ENCODE results near the gene IGFBP1.

The IGFBP1 gene

DNA sequence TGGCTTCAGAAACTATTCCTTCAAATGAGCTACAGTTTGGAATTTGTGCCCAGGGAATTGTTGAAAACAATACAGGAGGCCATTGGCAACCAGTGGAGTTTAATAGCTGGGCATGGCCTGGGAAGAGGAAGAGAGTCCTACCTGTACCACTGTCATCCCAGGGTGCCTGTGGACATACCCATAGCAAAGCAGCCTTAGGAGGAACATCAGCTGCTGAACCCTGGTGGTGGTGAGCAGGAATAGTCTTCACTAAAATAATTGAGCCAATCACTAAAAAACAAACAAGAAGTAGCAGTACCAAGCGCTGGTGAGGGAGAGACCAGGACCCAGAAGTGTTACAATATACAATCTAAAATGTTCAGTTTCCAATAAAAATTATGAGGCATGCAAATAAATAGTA lies 14.5 kb downstream of the IGFBP1 start:
- no peak for DNase-seq (ENCODE audit: low read depth)

DNA sequence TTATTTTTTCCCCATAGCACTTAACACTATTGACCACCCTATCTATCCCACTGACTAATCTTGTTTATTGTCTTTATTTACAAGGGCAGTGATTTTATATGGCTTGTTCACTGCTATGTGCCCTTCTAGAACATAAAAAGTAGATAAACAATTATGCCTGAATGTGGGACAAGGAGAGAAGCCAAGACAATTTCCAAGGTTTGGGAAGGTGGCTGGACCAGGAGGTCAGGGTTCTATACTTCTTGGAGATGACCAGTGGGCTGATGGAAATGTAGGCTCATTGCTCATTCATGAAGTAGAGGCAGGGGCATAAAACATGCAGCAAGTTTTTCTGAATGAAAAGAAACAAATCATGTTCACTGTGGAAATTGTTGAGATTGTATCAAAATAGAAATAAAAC lies 21.3 kb downstream of the IGFBP1 start:
- DNase-seq (ENCODE audit: low read depth): no peak

DNA sequence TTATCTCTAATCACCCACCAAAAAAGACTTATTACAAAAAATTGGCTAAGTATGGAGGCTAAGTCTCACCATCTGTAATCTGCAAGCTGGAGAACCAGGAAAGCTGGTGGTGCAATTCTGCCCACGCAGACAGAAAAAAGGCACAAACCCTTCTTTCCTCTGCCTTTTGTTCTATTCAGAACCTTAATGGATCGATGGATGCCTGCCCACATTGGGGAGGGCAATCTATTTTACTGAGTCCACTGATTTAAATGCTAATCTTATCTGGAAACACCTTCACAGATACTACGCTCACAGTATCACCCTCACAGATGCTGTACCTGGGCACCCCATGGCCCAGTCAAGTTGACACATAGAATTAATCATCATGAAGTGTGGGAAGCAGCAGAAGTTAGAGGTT lies 22.6 kb downstream of the IGFBP1 start:
- DNase-seq (ENCODE audit: low read depth): no peak

DNA sequence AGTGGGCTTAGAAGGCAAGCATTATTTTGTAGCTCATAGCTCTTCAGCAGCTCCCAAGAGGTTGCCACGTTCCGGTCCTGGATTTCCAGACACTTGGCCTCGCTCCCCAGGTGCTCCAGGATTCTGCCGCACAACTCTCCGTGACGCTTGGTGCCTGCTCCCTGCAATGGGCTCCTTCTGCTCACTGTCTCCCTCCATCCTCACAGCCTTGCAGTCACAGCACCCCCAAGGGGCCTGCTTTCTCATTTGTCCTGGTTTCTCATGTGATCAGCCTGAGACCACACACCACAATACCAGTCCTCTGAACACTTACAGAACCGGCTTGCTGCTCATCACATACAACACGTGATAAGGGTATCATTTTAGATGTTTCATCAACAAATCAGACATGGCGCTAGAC lies 23.0 kb downstream of the IGFBP1 start:
- DNase-seq (ENCODE audit: low read depth): no peak

DNA sequence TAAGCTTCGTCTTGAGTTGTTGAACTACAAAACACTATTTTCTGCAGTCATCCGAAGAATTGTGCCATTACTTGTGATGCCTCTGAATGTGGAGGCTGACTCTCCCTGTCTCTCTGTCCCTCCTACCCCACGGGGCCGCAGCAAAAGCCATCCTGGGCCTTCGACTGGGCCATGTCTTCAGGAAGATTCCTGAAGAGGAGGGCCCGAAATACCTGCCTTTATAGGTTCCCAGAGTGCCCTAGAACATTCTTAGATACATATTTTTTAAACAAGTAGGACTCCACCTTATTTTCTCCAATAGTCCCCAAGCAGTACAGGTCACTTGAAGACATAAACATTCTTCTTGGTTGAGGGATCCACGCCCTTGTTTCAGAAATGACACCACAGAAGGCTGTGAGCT lies 24.7 kb downstream of the IGFBP1 start:
- no peak for DNase-seq (ENCODE audit: low read depth)

DNA sequence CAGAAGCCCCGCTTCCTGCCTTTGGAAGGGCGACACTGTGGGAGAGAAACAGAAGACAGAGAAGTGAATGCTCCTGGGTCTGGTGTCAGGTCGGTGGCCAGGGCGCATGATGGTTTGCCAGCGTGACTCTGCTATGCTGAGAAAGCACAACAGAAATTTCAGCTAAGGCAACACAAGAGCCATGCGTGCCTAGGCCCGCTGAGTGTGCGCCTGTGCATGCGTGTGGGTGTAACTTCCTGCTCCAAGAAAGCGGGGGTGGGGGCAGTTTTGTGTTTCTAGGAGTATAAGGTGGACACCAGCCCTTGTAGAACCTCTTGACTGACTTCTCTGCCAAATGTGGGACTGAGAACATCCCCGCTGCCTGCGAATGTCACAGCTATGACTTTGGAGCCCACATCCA lies 26.6 kb downstream of the IGFBP1 start:
- no peak for DNase-seq (ENCODE audit: low read depth)

DNA sequence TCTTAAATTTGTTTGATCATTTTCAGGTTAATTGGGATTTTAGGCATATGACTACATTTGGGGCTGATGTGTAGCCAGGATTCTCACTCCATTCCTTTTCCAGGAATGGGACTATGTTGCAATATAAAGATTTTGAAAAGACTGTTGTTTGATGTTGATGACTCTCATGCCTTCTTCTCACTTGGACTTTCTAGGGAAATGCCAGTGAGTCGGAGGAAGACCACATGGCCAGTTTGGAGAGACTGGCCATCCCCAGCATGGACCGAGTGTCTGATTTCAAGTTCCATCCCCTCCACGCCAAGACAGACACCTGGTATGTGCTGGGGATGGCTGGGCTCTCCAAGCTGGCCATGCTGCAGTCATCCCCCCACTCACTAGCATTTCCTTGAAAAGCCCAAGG lies 27.3 kb downstream of the IGFBP1 start:
- no peak for DNase-seq (ENCODE audit: low read depth)

DNA sequence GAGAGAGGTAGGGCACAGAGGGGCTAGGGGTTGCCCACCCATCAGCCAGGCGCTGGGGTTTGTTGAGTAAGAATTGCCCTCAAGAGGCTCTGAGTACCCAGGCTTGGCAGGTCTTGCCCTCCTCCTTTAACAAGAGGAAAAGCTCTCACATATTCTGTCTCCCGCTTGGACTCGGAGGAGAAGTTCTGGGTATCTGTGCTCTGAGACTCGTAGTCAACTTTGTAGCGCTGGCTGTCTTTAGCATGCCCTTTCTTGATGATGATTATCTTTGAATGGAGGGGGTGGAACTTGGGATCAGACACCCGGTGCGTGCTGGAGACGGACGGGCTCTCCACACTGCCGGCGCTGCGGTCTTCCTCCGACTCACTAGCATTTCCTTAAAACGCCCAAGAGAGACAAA lies 28.8 kb downstream of the IGFBP1 start:
- DNase-seq (ENCODE audit: low read depth): no peak

DNA sequence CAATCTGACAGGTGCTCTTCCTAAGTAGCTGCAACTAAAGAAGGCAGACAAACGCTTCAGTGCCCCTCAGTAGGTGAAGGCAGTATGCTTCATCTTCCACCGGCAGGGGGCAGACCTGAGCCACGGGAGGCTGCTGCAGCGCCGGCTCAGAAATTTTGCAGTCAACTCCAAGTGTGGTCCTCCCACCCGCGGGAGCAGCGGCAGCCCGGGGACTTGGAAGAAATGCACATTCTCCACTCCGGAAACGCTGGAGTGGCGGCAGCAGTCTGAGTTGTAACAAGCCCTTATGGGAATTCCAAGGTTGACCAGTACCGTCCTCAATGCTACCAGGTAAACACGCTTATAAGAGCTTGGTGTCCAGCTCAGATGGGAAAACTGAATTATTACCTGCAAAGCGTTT lies 29.4 kb downstream of the IGFBP1 start:
- DNase-seq (ENCODE audit: low read depth): peak; percentile 58

DNA sequence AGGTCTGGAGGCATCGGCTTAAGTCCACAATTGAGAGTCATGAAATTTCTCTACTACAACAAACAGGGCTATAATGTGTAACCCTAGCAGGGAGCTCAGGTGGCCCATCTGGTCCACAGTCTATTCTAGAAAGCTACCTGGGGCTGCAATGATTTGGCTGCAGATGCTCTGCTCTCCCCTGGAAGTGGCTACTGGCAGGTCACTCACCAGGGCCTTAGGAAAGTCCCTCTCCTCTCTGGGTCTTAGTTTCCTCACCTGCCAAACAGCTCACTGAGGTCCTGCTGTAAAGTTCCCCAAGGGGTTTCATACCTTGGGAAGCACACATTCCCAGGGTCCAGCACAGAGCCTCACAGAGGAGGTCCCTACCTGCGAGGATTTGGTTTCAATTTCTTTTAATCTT lies 30.3 kb downstream of the IGFBP1 start:
- DNase-seq (ENCODE audit: low read depth): no peak

DNA sequence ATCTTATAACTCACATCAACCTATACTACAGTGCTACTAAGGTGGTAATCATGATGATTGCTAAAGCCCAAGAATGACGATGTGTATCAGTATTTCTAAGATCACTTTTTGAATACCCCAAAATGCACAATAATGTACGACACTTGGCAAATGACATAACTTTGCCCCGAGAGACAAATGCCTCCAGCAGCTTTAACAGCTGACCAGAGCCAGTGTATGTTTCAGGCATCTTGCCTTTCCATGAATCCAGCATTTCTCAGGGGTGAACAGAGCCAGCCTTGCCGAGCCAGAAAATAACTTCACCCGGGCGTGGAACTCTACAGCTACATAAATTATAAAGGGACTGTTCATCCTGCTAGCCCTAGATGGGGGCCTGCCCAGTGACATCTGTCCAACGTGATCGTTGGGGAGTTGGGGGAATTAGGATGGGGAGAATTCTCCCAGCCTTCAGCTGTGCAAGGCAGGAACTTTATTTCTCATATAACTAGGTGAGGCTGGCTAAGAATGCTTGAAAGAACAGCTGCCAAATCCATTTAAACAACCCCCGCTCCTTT lies 31.0 kb downstream of the IGFBP1 start:
- DNase-seq (ENCODE audit: low read depth): no peak

DNA sequence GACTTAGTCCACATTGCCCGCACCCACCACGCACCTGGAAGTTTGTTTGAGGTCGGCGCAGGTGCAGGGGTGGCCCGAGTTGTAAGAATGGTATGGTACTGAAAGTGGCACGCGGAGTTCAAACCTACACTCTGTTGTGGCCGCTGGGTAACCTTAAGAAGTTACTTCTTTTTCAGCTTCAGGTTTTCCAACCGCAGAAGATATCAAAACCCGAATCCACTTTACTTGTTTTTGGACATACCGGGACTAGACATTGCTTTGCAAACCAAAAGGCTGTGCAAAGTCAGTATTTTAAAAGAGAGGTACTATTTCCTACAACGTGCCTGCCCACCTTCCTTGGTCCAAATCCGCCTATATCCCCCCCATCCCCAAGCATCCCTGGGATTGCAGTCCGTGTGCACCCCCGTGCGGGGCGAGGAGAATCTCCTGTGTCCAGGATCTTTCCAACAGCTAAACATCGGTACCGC lies 31.7 kb downstream of the IGFBP1 start:
- DNase-seq (ENCODE audit: low read depth): no peak

DNA sequence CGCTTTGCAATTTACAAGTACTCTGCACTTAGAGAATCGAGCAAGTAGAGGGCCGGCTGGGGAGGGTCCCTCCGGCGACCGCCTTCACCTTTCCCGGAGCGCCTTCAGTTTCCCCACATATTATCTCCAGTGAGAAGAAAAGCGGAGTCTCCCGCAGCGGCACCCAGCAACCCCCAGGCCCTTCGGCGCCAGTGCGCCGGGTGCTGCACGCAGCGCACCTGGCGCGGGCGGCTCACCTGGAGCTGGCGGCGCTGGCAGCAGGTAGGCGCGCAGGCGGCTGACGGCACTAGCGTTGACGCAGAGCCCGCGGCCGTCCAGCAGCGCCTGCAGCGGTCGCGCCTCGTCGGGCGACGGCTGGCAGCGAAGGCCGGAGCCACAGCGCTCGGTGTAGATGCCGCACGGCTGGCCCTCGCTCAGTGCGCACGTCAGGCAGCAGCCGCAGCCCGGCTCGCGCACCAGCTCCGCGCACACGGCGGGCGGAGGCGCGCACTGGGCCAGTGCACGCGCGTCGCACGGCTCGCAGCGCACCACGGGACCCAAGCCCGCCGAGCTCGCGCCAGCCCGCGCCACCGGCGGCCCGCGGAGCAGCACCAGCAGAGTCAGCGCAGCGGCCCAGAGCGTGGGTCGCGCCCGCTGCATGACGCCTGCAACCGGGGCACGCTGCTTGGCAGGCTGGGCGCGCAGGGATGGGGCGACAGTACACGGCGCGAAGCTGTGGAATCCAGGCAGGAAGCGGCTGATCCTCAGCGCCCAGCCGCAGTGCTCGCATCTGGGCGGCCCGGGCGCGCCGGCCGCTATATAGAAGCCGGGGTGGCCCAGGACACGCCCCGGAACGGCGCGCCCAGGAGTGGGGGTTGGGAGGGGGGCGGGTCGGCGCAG lies 32.5 kb downstream of the IGFBP1 start, which contains the start of gene IGFBP3:
Gene IGFBP3, minus strand, starts transcription at position 771 of the 879 bp plus-strand sequence. Its CDS starts 132 bp downstream, at position 639.
- no peak for DNase-seq (ENCODE audit: low read depth)

DNA sequence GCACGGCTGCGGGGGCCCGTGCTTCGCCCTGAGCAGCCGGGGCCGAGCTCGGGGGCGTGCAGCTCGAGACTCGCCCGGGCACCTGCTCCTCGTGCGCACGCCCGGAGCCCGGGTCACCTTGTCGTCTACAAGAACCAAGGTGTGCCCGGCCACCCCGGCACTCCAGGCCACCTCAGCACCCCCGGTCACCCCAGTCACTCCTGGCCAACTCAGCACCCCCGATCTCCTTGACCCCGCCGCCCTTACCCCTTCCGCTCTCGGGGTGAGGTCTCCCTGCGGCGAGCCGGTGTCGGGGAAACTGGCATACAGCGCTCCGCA lies 33.1 kb downstream of the IGFBP1 start:
- no peak for DNase-seq (ENCODE audit: low read depth)

DNA sequence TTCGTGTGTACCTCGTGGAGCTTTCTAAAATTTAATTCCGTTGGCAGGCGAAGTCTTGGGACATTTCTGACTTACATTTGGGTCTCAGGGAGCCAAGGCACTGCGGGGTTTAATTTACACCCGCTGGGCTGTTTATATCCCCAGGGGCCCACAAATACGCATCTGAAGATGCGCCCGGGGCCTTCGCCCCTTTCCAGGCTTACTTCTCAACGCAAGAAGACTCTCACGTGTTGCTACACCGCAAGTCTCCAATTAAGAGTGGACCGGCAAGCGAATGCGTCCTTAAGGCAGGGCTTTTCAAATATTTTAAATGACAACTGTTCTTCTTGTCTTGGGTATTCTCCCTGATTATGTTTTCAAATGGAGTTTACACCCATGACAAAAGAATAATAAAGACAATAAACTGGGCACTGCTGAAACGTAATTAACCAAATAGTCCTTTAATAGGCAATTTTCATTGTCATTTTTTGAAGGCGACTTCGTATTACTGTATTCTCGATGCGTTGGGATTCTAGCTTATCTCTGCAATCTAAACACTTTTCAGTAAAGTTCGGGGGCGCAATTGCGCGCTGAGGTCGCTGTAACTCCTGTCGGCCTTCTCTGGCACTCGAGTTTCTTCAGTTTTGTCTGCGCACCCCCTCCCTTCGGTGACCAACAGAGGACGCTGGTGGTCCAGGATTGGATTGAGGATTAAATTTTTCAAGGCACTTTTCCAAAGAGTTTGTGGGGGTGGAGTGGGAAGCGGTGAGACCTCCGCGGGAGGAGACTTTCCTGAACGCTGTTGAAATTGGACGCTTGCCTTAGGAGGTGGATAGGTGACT lies 33.6 kb downstream of the IGFBP1 start:
- DNase-seq (ENCODE audit: low read depth): no peak

DNA sequence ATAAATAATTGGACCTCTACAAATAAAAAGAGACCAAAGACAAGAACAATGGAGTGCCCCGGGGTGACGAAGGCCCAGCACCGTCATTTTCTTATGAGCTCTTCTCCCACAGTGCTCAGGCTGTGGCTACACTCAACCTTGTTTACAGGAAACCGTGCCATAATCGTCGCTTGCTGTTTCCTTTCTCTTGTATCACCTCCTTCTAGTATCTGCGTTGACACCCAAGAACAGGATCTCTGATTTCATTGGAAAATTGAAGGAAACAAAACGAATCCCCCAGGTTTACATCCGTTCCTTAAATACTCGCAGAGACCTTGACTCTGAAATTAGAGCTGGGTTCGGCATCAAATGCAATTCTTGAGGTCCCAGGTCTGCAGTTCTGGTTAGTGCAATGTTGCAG lies 34.5 kb downstream of the IGFBP1 start:
- DNase-seq (ENCODE audit: low read depth): no peak

DNA sequence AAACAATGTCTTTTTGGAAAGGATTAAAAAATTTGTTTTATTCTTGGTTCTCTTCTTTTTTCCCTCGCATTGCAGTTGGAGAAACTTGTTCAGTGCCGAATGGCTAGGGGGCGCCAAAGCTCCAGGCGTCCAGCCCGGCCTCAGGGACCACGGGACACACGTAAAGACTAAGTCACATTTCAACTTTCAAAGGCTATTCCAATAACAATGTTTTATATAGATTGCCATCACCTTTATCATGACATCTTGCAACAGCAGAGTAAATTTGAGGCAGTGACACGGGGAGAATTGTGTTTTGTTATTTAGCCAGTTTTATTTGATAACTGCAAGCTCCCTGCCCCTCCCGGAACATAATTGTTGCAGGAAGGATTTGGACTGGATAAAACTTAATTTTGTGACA lies 35.0 kb downstream of the IGFBP1 start:
- DNase-seq (ENCODE audit: low read depth): no peak

DNA sequence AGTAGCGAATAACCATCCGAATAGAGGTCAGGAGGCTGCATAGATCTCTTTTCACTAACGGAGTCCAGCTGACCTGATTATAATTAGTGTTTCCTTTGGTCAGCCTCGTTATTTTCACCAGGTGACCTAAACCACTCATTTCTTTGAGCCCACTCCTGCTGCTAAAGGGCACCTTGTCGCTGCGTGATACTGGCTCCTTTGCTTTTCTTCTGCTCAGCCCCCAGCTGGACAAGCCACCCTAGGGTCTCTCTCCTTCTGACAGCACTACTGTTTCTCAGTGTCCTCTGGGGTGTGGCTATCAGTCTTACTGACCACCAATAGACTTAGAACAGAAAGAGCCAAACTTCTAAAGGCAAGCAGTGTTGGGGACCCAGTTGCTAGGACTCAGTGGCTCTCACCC lies 35.5 kb downstream of the IGFBP1 start:
- no peak for DNase-seq (ENCODE audit: low read depth)

DNA sequence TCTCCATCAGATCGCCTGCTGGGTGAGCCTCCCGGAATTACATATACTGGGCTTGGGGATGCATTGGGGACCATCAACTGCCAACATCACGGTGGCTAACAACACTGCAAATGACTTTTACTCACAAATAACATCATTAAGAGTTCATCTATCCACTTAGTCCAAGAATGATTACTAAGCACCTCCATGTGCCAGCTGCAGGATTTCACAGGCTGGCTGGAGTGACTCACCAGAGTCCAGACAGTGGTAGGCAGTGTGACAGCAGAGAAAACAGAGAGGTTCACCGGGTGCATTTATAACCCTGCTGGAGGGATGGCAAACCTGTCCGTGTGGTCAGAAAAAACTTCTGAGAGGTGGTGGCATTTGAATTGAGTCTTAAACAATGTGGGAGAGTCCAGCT lies 36.0 kb downstream of the IGFBP1 start:
- no peak for DNase-seq (ENCODE audit: low read depth)

DNA sequence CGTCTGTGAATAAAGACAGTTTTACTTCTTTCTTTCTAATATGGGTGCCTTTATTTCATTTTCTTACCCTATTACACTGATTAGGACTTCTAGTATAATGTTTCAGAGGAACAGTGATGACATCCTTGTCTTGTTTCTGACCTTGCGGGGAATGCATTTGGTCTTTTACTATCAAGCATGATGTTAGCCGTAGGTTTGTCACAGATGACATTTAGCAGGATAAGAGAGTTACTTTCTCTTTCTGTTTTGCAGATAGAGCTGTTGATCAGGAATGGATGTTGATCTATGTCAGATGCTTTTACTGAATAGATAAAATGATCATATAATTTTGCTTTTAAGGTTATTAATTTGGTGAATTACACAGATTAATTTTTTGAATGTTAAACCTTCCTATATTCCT lies 39.4 kb downstream of the IGFBP1 start:
- no peak for DNase-seq (ENCODE audit: low read depth)

DNA sequence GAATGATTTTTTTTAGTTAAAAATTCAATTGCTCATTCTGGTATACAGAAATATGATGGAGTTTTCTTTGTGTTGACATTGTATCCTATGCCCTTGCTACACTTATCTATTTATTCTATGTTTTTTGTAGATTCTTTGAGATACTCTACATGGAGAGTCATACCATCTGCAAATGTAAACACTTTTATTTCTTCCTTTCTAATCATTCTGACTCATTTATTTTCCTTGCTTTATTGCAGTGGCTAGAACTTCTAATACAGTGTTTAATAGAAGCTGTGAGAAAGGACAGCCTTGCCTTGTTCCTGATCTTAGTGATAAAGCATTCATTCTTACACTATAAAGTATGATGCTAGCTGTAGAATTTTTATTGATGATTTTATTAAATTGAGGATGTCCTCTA lies 42.7 kb downstream of the IGFBP1 start:
- no peak for DNase-seq (ENCODE audit: low read depth)

DNA sequence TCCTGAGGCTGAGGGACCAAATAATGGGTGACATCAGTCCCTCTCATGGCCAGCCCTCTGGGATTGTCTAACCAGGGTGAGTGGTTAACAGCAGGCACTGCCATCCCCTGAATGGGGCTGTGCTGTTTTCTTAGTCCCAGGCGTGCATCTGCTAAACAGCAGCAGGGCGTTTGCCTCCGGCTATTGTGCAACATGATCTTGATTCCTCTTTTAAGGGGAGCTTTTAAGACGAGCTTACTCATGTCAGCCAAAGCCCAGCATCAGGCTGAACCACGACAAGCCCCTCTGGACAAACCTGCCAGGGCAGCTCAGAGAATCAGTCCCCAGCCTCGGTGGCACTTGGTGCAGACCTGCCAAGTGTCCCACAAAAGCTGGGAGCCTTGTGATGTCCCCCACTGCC lies 49.0 kb downstream of the IGFBP1 start:
- DNase-seq (ENCODE audit: low read depth): no peak

DNA sequence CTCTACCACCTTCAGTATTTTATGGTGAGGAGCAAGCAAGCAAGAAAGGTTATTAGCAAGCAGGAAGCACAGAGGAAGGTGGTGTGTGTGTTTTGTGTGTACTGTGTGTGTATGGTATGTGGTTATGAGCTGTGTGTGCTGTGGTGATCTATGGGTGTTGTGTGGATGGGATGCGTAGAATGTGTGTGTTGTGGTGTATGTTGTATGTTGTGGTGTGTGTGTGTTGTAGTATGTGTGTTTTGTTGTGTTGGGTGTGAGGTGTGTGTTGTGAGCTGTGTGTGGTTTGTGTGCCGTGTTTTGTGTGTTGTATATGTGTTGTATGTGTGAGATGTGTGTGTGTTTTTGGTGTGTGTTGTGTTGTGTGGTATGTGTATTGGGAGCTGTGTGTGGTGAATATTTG lies 49.6 kb downstream of the IGFBP1 start:
- DNase-seq (ENCODE audit: low read depth): no peak
